Measurements from ENCODE around the gene AKR1B15. TPM values are rescaled to one million over a fixed set of nuclear protein-coding genes. Genes with fewer than 3 reads are reported as not detected.

The AKR1B15 gene
- total RNA-seq, 1 donor from 2014 or later: not detected

DNA sequence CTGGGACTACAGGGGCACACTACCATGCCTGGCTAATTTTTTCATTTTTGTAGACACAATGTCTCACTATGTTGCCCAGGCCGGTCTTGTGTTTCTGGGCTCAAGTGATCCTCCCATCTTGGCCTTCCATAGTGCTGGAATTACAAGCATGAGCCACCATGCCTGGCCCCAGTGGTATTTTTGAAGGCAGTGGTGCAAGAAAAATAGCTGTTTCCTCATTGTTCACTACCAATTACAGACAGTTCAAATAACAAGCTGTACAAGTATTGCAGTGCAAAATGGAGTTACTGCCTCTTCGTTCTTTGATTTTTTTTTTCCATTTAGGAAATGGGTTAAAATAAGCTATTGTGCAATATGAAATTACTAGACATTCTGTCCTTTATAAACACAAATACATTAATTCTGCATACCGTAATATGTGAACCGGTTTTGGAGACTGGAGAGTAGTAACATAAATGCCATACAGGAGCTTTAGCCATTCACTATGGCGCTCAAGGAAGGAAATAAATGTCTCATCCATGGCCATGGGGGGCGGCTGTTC lies 62.8 kb downstream of the AKR1B15 start:
- H3K36me3 Mint-ChIP-seq (ENCODE audit: low read depth): no peaks in the 10 kb centered on the region
- no peaks in the 10 kb centered on the region for H3K9me3 Mint-ChIP-seq
- ChIA-PET POLR2A (no interaction called here), CTCF (interaction anchor here (1.0 to 2.1 kb wide), 3 partner anchors 15 to 179 kb away, joined by 3 to 6 read pairs (median 3); no protein-coding TSS in a partner anchor)
- TF ChIP-seq CTCF (IDR thresholded peaks at IDR 0.05): no peak
- H3K4me3 Mint-ChIP-seq: no peak overlapping the region
- DNase-seq (no peak), ATAC-seq (ENCODE audit: low read depth) (no peak)
- peaks cover 35% of the 10 kb centered on the region for H3K27me3 Mint-ChIP-seq
- intact Hi-C loops (cut with micrococcal nuclease): no loop called here
- no peaks in the 10 kb centered on the region for H3K4me1 Mint-ChIP-seq
- no peak overlapping the region for H3K27ac Mint-ChIP-seq

GRCh38 chr7:134612197-134612596 lies 63.3 kb downstream of the AKR1B15 start:
- ChIA-PET CTCF (interaction anchor here (1.3 to 2.1 kb wide), 2 partner anchors 91 to 180 kb away, joined by 3 to 6 read pairs; no protein-coding TSS in a partner anchor), POLR2A (no interaction called here)
- H3K36me3 Mint-ChIP-seq (ENCODE audit: low read depth): no peaks in the 10 kb centered on the region
- no peak for ATAC-seq (ENCODE audit: low read depth)
- no peaks in the 10 kb centered on the region for H3K4me1 Mint-ChIP-seq
- no peak overlapping the region for H3K27ac Mint-ChIP-seq
- no peaks in the 10 kb centered on the region for H3K9me3 Mint-ChIP-seq
- DNase-seq: no peak
- intact Hi-C loops (cut with micrococcal nuclease): no loop called here
- no peak overlapping the region for H3K4me3 Mint-ChIP-seq
- H3K27me3 Mint-ChIP-seq: peaks cover 40% of the 10 kb centered on the region
- no peak for TF ChIP-seq CTCF (IDR thresholded peaks at IDR 0.05)

- Mint-ChIP-seq H3K27me3 (peaks cover 38% of the 10 kb centered on the region), H3K4me1 (no peaks in the 10 kb centered on the region), H3K4me3 (no peak overlapping the region), H3K9me3 (no peaks in the 10 kb centered on the region), H3K36me3 (ENCODE audit: low read depth) (no peaks in the 10 kb centered on the region), H3K27ac (no peak overlapping the region)
- no peak for ATAC-seq (ENCODE audit: low read depth)
- ChIA-PET POLR2A (no interaction called here), CTCF (interaction anchor here (2.1 kb wide), 1 partner anchor 181 kb away, joined by 6 read pairs; no protein-coding TSS in a partner anchor)
- intact Hi-C loops (cut with micrococcal nuclease): no loop called here
- DNase-seq: no peak
- TF ChIP-seq CTCF (IDR thresholded peaks at IDR 0.05): no peak
These were observed 64.9 kb downstream of the AKR1B15 start for GRCh38 chr7:134613623-134614347.

DNA sequence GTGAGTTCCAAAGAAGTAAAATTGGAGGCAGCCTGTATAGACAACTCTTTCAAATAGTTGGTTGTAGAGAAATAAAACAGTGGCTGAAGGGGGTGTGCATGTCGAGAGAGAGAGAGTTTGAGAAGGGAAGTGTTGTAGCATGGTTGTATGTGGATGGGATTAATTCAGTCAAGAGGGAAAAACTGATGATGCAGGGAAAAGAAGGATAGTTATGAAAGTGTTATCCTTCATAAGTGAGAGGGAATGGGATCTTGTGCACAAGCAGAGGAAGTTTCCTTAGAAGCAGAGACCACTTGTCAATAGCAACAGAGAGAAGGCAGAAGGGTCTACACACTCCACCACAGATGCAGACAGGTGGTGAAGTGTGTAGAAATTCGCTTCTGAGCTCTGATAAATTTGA lies 67.7 kb downstream of the AKR1B15 start:
- Mint-ChIP-seq H3K4me3 (no peak overlapping the region), H3K4me1 (no peaks in the 10 kb centered on the region), H3K9me3 (no peaks in the 10 kb centered on the region), H3K36me3 (ENCODE audit: low read depth) (no peaks in the 10 kb centered on the region), H3K27me3 (peaks cover 41% of the 10 kb centered on the region), H3K27ac (no peak overlapping the region)
- CTCF ChIA-PET: no interaction called here
- intact Hi-C loops (cut with micrococcal nuclease): no loop called here
- TF ChIP-seq CTCF (IDR thresholded peaks at IDR 0.05): no peak
- POLR2A ChIA-PET: no interaction called here
- ATAC-seq (ENCODE audit: low read depth) (no peak), DNase-seq (no peak)

DNA sequence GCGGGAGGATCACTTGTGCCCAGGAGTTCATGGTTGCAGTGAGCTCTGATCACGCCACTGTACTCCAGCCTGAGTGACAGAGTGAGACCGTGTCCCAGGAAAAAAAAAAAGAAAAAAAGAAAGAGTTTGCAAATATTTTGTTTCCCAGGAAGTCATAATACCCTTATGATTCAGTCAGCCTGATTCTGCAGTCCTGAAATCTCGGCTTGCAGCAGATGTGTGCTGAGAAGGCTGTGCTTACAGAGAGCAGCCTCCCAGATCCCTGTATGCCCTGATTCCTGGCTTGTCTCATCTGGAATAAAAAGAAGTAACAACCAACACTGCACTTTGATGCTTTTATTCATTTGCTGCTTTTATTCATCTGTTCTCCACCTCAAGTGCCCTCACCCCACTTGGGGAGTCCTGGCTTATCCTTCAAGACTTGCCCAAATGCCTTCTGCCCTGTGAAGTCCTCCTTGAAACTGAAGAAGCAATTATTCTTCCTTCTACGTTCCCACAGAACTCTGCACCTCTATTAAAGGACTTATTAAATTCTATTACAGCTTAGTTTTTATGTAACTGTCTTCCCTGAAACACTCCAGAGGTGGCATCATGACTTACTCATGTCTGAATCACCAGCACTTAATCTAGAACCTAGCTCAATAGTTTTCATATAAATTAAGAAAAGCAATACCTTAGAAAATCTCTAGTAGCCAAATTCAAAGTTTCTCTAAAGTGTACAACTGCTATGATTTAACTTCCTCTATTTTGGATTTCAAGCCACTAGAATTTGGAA lies 70.0 kb downstream of the AKR1B15 start:
- Mint-ChIP-seq H3K27ac (no peak overlapping the region), H3K36me3 (ENCODE audit: low read depth) (no peaks in the 10 kb centered on the region), H3K9me3 (no peaks in the 10 kb centered on the region), H3K4me1 (no peaks in the 10 kb centered on the region), H3K4me3 (no peak overlapping the region), H3K27me3 (peaks cover 43% of the 10 kb centered on the region)
- DNase-seq (no peak), ATAC-seq (ENCODE audit: low read depth) (no peak)
- intact Hi-C loops (cut with micrococcal nuclease): no loop called here
- CTCF ChIA-PET: interaction anchor here (1.7 kb wide), 1 partner anchor 10 kb away, joined by 4 read pairs; no protein-coding TSS in a partner anchor
- no peak for TF ChIP-seq CTCF (IDR thresholded peaks at IDR 0.05)
- POLR2A ChIA-PET: no interaction called here

Data from activated B cell treated with CpG ODN at 0.5 μM for 24 hours (primary cell).